Measurements from ENCODE around the gene MCM5.

The MCM5 gene

DNA sequence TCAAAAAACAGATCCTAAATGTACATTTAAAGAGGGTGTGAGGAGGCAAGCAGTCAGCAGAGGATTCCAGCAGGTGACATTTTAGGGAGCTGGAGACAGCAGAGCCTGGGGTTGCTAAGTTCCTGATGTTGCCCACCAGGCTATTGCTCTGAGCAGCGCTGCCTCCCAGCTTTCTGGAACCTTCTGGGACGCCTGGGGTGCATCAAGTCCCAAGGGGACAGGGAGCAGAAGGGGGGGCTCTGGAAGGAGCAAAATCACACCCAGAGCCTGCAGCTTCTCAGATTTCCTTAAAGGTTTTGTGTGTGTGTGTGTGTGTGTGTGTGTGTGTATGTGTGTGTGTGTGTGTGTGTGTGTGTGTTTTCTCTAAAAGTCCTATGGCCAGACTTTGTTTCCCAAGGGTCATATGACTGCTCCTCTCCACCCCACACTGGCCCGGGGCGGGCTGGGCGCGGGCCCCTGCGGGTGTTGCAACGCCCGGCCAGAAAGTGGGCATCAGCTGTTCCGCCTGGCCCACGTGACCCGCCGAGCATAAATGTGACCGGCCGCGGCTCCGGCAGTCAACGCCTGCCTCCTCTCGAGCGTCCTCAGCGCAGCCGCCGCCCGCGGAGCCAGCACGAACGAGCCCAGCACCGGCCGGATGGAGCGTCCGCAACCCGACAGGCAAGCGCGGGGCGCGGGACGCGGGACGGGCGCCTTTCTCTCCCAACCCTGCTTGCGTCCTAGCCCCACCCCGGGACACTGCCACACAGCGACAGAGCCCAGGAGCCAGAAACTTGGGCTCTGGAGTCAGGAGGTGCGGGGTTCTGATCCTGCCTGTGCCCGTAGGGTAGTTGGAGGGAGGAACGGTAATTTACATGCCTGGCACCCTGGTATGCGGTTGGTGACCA lies 19.2 kb upstream of the MCM5 start, which contains the start of gene HMOX1:
TSS of gene HMOX1 (plus strand) at position 560 of the 887 bp plus-strand sequence. CDS start at position 638, 78 bp downstream.
- no peaks in the 10 kb centered on the region for H3K9me3 ChIP-seq (ENCODE audit: insufficient read depth, low read depth, low read length)
- peaks cover 34% of the 10 kb centered on the region for H3K4me1 ChIP-seq (ENCODE audit: insufficient read depth, low read length)
- no peak within 1 kb of the TSS for H3K27ac ChIP-seq (ENCODE audit: low read length)
- peak within 1 kb of the TSS; percentile 60; the same call in 1 of the 2 replicates for H3K9ac ChIP-seq (ENCODE audit: low read depth, low read length)
- peaks cover 4% of the 10 kb centered on the region; the same call in 1 of the 2 replicates for H3K27me3 ChIP-seq (ENCODE audit: insufficient read depth, low read length)
- H3K36me3 ChIP-seq (ENCODE audit: insufficient read depth, low read depth, low read length): peaks cover 9% of the 10 kb centered on the region; the same call in 1 of the 2 replicates
- peak within 1 kb of the TSS; percentile 60 for H3K4me3 ChIP-seq (ENCODE audit: low read length)

DNA sequence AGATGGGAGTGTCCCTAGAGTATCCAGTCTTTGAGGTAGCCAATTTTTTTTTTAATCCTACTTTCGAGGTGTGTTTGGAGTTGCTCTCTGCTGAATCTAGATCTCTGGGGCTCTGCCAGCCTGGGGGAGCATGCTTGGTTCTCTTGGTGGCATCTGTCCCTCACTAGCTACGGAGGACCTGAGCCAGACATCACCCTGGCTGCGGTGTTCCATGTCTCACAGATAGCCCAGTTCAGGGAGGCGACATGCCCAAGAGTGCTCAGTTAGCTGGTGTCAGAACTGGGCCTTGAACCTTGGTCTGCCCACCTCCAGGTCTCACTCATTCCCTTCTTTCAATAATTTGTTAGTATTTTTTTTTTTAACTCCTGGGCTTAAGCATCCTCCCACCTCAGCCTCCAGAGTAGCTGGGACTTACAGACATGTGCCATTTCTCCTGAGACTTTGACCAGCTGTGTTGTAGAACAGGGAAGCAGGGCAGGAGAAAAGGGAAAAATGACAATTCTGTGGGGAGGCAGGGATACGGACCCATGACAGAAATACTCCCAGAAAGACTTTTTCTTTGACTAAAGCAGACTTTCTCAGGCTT lies 18.4 kb upstream of the MCM5 start:
- no peak overlapping the region for H3K27ac ChIP-seq (ENCODE audit: low read length)
- H3K4me1 ChIP-seq (ENCODE audit: insufficient read depth, low read length): peaks cover 29% of the 10 kb centered on the region
- H3K27me3 ChIP-seq (ENCODE audit: insufficient read depth, low read length): peaks cover 4% of the 10 kb centered on the region; the same call in 1 of the 2 replicates
- peak overlapping the region; percentile 60; the same call in 1 of the 2 replicates for H3K9ac ChIP-seq (ENCODE audit: low read depth, low read length)
- H3K4me3 ChIP-seq (ENCODE audit: low read length): peak overlapping the region; percentile 60
- H3K9me3 ChIP-seq (ENCODE audit: insufficient read depth, low read depth, low read length): no peaks in the 10 kb centered on the region
- peaks cover 11% of the 10 kb centered on the region; the same call in 1 of the 2 replicates for H3K36me3 ChIP-seq (ENCODE audit: insufficient read depth, low read depth, low read length)

DNA sequence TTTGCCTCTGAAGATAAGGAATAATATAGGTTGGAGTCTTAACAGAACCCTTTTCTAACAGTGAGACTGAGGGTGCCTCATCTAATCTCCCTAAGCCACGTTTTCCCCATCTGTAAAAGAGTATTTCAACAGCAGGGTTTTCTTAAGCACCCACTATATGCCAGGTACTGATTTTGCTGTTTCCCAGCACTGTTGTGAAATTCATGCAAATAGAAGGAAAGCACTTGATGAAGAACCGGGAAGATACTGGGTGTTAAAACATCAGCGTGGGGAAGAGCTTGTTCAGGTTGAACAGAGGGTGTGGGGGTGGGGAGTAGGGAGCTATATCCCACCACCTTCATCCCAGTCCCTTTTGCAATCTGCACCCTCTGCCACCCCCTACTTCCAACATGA lies 16.3 kb upstream of the MCM5 start:
- Histone ChIP-seq H3K27me3 (ENCODE audit: insufficient read depth, low read length) (peaks cover 4% of the 10 kb centered on the region; the same call in 1 of the 2 replicates), H3K4me1 (ENCODE audit: insufficient read depth, low read length) (peaks cover 10% of the 10 kb centered on the region), H3K36me3 (ENCODE audit: insufficient read depth, low read depth, low read length) (peaks cover 24% of the 10 kb centered on the region), H3K27ac (ENCODE audit: low read length) (no peak overlapping the region), H3K4me3 (ENCODE audit: low read length) (no peak overlapping the region), H3K9ac (ENCODE audit: low read depth, low read length) (no peak overlapping the region), H3K9me3 (ENCODE audit: insufficient read depth, low read depth, low read length) (no peaks in the 10 kb centered on the region)

DNA sequence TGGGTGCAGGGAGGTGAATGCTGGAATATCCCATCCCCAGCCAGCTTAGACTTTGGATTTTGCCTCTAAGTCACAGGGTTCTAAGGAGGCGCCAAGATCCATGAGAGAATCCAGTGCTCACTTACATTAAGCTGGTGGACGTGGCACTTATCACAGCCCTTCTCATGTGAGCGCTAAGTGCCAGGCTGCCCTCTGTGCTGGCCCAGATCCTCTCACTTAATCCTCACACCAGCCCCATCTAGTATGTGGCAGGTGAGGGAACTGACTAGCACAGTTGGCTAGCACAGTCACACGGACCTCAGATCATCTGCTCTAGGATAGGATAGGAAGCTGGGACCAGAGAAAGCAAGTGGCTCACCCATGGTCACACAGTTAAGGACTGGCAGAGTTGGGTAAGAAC lies 15.4 kb upstream of the MCM5 start:
- no peak overlapping the region for H3K4me3 ChIP-seq (ENCODE audit: low read length)
- peaks cover 24% of the 10 kb centered on the region for H3K36me3 ChIP-seq (ENCODE audit: insufficient read depth, low read depth, low read length)
- H3K27ac ChIP-seq (ENCODE audit: low read length): no peak overlapping the region
- H3K9me3 ChIP-seq (ENCODE audit: insufficient read depth, low read depth, low read length): no peaks in the 10 kb centered on the region
- peaks cover 4% of the 10 kb centered on the region; the same call in 1 of the 2 replicates for H3K27me3 ChIP-seq (ENCODE audit: insufficient read depth, low read length)
- H3K9ac ChIP-seq (ENCODE audit: low read depth, low read length): no peak overlapping the region
- H3K4me1 ChIP-seq (ENCODE audit: insufficient read depth, low read length): 0 out of 2 replicates have a peak, but pooled peaks cover 4% of the 10 kb centered on the region

DNA sequence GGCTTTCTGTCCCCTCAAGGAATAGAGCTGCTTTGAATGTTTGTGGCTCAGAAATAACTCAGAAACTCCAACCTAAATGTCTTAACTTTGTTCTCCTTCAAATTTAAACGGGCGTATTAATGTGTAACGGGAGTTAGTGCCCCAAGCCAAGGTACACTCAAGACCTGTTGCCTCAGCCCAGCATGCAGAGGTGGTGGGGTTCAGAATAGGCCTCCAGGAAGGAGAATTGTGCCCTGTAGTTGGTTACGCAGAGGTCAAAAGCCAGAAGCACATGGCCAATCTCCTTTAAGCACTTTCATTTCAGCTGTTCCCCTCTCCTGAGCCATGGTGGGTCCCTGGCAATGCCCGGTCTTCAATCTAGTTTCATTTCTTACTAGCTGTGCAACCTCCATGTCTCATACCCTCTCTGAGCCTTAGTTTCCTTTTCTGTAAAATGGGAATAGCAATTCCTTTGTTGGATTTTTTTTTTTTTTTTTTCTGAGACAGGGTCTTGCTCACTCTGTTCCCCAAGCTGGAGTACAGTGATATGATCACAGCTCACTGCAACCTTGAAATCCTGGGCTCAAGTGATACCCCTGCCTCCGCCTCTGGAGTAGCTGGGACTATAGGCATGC lies 14.9 kb upstream of the MCM5 start:
- Histone ChIP-seq H3K9ac (ENCODE audit: low read depth, low read length) (no peak overlapping the region), H3K27me3 (ENCODE audit: insufficient read depth, low read length) (peaks cover 4% of the 10 kb centered on the region; the same call in 1 of the 2 replicates), H3K4me3 (ENCODE audit: low read length) (no peak overlapping the region), H3K4me1 (ENCODE audit: insufficient read depth, low read length) (0 out of 2 replicates have a peak, but pooled peaks cover 4% of the 10 kb centered on the region), H3K36me3 (ENCODE audit: insufficient read depth, low read depth, low read length) (peaks cover 29% of the 10 kb centered on the region), H3K9me3 (ENCODE audit: insufficient read depth, low read depth, low read length) (no peaks in the 10 kb centered on the region), H3K27ac (ENCODE audit: low read length) (no peak overlapping the region)

DNA sequence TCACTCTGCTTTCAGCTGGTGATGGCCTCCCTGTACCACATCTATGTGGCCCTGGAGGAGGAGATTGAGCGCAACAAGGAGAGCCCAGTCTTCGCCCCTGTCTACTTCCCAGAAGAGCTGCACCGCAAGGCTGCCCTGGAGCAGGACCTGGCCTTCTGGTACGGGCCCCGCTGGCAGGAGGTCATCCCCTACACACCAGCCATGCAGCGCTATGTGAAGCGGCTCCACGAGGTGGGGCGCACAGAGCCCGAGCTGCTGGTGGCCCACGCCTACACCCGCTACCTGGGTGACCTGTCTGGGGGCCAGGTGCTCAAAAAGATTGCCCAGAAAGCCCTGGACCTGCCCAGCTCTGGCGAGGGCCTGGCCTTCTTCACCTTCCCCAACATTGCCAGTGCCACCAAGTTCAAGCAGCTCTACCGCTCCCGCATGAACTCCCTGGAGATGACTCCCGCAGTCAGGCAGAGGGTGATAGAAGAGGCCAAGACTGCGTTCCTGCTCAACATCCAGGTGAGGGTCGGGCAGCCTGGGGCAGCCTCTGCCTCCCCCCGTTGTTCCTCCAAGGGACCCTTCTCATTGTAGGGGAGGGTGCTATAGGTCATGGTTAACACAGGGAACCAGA lies 13.2 kb upstream of the MCM5 start:
- no peak overlapping the region for H3K9ac ChIP-seq (ENCODE audit: low read depth, low read length)
- peaks cover 36% of the 10 kb centered on the region for H3K36me3 ChIP-seq (ENCODE audit: insufficient read depth, low read depth, low read length)

DNA sequence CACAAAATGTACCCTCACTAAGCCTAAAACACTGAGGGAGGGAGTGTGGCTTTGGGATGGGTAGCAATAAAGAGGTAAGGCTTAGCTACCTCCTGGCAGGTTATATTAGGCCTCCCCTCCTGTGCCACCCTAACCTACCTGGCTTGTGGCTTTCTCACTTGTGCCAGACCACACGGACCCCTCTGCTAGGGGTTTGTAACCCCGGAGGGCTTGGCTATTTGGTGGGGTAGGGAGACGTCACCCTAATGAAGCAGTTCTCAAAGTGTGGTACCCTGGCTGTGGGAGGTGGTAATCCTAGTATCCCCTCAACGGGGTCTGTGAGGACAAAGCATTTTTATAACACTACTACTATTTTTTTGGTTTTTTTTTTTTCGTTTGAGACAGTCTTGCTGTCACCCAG lies 9.0 kb upstream of the MCM5 start:
- Histone ChIP-seq H3K27ac (ENCODE audit: low read length) (no peak overlapping the region), H3K36me3 (ENCODE audit: insufficient read depth, low read depth, low read length) (peaks cover 38% of the 10 kb centered on the region), H3K4me3 (ENCODE audit: low read length) (no peak overlapping the region), H3K9ac (ENCODE audit: low read depth, low read length) (no peak overlapping the region), H3K4me1 (ENCODE audit: insufficient read depth, low read length) (no peaks in the 10 kb centered on the region), H3K27me3 (ENCODE audit: insufficient read depth, low read length) (no peaks in the 10 kb centered on the region), H3K9me3 (ENCODE audit: insufficient read depth, low read depth, low read length) (no peaks in the 10 kb centered on the region)

More for the DNA sequence above, 13.2 kb upstream of the MCM5 start:
- Histone ChIP-seq H3K9me3 (ENCODE audit: insufficient read depth, low read depth, low read length) (no peaks in the 10 kb centered on the region), H3K4me1 (ENCODE audit: insufficient read depth, low read length) (no peaks in the 10 kb centered on the region), H3K27ac (ENCODE audit: low read length) (no peak overlapping the region), H3K27me3 (ENCODE audit: insufficient read depth, low read length) (no peaks in the 10 kb centered on the region), H3K4me3 (ENCODE audit: low read length) (no peak overlapping the region)

DNA sequence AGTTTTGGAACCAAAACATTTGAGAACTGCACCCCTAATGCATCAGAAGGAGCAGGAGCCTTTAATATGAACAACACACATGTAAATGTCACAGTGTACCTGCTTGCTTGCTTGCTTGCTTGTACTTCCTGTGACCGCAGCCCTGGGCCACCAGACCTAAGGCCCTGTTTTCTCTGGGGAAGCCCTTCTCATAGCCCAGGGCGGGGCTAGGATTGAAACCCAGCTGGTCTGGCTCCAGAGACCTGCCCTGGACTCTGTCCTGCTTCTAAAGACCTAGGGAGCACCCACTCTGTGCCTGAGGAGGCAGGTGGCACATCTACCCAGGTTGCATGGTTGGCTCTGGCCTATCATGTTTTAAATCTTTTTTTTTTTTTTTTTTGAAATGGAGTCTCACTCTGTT lies 7.6 kb upstream of the MCM5 start:
- Histone ChIP-seq H3K4me3 (ENCODE audit: low read length) (no peak overlapping the region), H3K36me3 (ENCODE audit: insufficient read depth, low read depth, low read length) (peaks cover 28% of the 10 kb centered on the region), H3K9me3 (ENCODE audit: insufficient read depth, low read depth, low read length) (no peaks in the 10 kb centered on the region), H3K27ac (ENCODE audit: low read length) (no peak overlapping the region), H3K4me1 (ENCODE audit: insufficient read depth, low read length) (no peaks in the 10 kb centered on the region), H3K27me3 (ENCODE audit: insufficient read depth, low read length) (no peaks in the 10 kb centered on the region), H3K9ac (ENCODE audit: low read depth, low read length) (no peak overlapping the region)

DNA sequence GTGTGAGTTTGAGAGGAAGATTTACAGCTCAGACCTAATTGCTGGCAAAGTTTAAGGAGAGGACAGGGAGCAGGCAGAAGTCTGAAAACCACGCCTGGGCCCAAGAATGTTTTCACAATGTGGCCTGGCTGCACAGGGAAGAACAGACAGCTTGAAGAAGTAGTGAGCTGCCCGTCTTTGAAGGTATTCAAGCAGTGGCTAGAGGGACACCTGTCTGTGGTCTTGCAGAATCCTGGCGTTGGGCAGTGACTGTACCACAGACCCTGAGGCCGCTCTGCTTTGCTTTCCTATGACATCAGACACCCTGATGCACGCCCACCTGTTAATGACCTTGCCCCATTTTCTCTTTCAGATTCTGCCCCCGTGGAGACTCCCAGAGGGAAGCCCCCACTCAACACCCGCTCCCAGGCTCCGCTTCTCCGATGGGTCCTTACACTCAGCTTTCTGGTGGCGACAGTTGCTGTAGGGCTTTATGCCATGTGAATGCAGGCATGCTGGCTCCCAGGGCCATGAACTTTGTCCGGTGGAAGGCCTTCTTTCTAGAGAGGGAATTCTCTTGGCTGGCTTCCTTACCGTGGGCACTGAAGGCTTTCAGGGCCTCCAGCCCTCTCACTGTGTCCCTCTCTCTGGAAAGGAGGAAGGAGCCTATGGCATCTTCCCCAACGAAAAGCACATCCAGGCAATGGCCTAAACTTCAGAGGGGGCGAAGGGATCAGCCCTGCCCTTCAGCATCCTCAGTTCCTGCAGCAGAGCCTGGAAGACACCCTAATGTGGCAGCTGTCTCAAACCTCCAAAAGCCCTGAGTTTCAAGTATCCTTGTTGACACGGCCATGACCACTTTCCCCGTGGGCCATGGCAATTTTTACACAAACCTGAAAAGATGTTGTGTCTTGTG lies 6.6 kb upstream of the MCM5 start:
- no peaks in the 10 kb centered on the region for H3K9me3 ChIP-seq (ENCODE audit: insufficient read depth, low read depth, low read length)
- H3K27ac ChIP-seq (ENCODE audit: low read length): no peak overlapping the region
- H3K4me1 ChIP-seq (ENCODE audit: insufficient read depth, low read length): no peaks in the 10 kb centered on the region
- peaks cover 23% of the 10 kb centered on the region for H3K36me3 ChIP-seq (ENCODE audit: insufficient read depth, low read depth, low read length)
- H3K4me3 ChIP-seq (ENCODE audit: low read length): no peak overlapping the region
- no peaks in the 10 kb centered on the region for H3K27me3 ChIP-seq (ENCODE audit: insufficient read depth, low read length)
- no peak overlapping the region for H3K9ac ChIP-seq (ENCODE audit: low read depth, low read length)

DNA sequence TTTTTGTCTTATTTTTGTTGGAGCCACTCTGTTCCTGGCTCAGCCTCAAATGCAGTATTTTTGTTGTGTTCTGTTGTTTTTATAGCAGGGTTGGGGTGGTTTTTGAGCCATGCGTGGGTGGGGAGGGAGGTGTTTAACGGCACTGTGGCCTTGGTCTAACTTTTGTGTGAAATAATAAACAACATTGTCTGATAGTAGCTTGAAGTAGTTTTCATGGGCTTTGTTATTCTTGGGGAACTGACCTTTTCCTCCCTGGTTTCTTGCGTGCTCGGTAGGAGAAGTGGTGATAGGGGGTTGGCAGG lies 6.0 kb upstream of the MCM5 start:
- no peaks in the 10 kb centered on the region for H3K9me3 ChIP-seq (ENCODE audit: insufficient read depth, low read depth, low read length)
- no peaks in the 10 kb centered on the region for H3K27me3 ChIP-seq (ENCODE audit: insufficient read depth, low read length)
- H3K27ac ChIP-seq (ENCODE audit: low read length): no peak overlapping the region
- H3K9ac ChIP-seq (ENCODE audit: low read depth, low read length): no peak overlapping the region
- H3K36me3 ChIP-seq (ENCODE audit: insufficient read depth, low read depth, low read length): peaks cover 23% of the 10 kb centered on the region
- no peaks in the 10 kb centered on the region for H3K4me1 ChIP-seq (ENCODE audit: insufficient read depth, low read length)
- H3K4me3 ChIP-seq (ENCODE audit: low read length): no peak overlapping the region
